GM18520 (cell line): ENCODE data around the gene MCHR2.

Experiments used
- ATAC-seq: cut with Tn5 transposase; IDR thresholded peaks from one replicate; pipeline ENCODE4 v1.9.1; 2021; ENCODE audit not compliant: unreplicated experiment

Gene MCHR2

DNA sequence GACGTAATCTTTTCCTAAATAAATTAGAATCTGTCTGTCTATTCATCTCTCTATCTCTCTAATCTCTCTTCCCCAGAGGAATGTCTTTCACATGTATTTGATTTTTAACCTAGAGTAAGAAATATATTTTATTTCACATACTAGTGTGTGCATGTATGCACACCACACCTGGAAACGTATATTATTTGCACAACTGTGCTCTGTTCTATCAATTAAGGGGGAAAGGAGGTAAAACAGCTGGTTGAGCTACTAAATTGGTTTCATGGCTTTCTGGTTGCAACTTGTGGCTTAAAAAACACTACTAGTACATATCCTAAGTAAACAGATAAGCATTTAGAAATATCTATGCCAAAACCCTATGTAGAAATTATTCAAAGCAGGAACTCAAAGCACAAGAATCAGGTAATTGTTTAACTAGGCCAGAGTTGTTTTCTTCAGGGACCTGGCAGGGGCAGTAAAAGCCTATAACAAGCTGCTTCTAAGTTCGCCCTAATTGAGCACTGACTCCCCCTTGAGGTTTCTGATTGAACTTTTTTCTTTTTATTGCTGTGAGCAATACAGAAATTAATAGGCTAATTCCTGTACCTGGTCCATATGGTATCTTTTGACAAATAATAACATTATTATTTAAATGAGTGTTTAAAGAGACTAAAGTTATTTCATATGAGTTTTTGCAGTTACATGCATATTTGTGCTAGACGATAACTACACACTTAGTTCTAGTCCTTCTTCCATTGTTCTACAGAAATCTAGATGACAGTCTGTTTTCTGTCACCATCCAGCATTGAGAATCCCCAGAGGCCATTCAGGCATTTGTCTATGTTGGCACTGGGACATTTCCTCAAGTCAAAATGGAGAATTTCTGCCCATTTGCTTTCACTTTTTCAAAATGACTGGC is 88.6 kb downstream of the MCHR2 start:
- peak; percentile 82 for ATAC-seq

DNA sequence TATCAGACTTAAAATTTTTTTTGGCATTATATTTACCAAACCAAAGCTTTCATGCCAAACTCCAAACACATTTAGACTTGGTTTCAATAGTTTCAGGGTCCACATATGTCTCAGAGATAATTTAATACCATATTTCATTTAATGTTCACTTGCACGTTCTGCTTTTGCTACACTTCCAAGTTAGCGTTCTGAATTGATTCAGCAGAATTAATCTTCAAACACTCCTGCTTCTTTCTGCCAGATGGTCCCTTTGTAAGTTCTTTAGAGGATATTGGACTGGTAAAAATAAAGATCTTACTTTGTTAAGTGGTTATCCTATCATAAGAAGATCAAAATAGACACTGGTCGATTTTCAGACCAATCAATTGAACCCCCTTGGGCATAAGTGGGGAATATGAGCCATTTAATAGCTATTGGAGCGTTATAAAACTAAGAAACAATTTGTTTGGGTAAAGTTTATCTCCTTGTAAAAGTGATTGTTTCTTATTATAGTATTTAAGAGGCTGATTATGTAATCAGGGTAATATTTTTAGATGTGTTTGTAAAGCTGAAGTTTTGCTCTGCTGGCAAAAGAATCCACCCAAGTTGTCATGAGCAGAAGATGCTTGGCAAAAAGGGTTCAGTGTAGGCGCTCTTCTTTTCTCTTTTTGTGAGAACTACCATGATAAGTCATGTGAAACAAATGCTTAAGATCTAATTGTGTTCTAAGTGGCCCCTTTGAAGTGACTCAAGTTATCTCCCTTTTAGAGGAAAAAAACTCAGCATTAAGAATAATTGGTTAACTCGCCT is 92.2 kb downstream of the MCHR2 start:
- ATAC-seq = no peak

DNA sequence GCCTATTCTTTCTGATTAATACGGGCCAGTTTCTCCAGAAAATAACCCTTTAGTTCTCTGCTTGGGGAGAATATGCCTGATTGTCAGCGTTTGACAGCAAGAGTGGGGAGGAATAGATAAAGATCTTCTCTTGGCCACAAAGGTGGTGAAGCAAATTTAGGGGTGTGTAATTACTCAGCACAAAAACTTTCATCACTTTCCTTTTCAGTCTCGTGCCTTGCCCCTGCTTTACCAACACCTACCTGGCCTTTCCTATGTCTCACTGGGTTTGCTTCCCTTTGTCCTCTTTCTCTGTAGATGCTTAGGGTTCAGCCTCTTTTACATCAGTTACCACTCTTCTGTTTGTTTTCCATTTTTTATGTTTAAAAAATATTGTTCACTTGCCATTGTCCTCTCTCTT is 99.2 kb downstream of the MCHR2 start:
- ATAC-seq = no peak

DNA sequence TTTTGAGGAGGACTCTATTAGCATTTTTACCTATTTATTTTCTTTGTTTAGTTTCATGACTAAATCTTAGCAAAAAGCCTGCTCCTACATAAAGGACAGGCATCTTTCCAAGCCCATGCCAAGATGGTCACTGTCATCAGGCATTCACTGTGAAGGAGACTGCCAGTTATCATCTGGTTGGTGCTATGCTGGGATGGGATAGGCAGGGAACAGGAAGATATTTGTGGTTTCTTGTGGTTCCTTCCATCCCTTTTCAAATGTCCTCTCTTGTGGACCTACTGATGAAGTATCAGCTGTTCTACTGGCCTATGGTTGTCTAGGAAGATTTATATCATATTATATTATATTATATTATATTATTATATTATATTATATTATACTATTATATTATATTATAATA is 107.0 kb downstream of the MCHR2 start:
- no peak for ATAC-seq

DNA sequence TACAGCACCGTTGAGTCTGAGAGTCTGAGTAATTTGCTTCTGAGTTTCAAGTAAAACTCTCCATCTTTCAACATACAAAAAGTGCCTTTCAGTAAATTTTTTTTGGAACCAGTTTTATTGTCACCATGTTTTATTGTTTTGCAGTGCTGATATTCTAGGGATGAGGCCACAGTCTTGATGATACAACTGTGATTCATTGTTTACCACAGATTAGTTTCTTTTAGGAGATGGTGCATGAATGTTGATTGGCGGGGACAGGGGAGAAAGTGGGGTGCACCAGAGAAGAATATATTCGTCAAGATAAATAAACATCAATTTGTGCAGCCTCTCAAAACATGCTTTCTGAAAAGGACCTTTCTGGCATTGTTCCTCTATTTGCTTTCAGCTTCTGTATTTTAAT is 109.0 kb downstream of the MCHR2 start:
- no peak for ATAC-seq

DNA sequence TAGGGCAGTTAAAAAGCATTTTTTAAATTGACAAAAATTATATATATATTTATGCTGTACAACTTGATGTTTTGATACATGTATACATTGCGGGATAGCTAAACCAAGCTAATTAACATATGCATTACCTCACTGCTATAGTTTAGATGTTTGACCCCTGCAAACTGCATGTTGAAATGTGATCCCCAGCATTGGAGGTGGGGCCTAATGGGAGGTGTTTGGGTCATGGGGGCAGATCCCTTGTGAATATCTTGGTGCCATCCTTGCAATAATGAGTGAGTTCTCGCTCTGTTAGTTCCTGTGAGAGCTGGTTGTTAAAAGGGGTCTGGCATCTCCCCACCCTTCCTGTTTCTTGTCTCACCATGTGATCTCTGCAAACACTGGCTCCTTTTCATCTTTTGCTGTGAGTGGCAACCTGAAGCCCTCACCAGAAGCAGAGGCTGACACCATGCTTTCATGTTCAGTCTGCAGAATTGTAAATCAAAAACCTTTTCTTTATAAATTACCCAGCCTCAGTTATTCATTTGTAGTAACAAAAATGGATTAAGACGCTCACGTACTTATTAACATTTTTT is 111.8 kb downstream of the MCHR2 start:
- no peak for ATAC-seq

DNA sequence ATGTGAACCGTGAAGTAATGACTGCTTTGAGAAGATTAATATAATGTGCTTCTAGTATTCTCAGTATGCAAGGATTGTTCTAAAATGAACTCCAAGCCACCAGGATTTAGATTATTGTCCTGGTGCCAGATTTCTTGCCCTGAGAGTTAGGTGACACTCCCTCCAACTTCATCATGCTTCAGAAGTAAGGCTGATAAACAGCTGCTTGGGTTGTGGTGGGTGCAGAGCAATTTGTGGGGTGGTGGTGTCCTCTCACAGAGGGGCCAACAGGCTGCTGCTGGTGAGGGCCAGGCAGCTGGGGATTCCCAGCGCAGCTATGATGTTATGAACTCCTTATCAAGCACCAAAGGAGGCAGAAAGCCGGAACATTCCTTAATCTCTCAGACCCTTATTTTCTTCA is 114.6 kb downstream of the MCHR2 start:
- ATAC-seq = no peak

DNA sequence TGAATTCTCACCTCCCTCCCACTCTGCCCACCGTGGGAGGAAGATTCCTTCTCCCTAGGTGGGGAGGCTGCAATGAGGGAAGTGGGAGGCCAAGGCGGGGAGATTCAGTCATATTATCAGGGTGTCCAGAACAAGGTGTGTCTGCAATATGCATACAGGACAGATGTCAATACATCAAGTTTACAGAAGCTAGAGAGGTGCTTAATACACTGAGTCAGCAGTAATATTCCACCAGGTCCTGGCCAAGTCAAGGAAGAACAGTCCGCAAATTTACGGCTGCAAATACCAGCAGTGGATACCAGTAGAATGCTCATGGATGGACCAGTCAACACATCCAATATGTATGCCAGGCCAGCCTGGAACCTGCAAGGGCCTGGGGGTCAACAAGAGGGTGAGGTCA is 119.0 kb downstream of the MCHR2 start:
- no peak for ATAC-seq

DNA sequence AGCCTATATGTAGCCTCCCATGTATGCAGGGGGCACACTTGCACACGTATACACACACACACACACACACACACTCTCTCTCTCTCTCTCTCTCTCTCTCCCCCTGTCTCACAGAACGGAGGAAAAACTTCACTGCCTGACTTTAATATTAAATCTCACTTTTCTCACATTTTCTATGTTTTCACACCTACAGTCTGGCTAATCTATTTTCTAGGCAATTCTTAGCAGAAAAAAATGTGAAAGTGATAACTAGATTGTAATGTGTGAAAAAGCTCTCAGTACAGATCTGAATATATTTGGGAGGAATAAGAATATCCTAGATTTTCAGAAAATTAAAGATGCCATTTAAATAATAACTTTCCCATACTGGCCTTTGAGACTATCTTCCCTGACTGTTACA is 120.9 kb downstream of the MCHR2 start:
- no peak for ATAC-seq

DNA sequence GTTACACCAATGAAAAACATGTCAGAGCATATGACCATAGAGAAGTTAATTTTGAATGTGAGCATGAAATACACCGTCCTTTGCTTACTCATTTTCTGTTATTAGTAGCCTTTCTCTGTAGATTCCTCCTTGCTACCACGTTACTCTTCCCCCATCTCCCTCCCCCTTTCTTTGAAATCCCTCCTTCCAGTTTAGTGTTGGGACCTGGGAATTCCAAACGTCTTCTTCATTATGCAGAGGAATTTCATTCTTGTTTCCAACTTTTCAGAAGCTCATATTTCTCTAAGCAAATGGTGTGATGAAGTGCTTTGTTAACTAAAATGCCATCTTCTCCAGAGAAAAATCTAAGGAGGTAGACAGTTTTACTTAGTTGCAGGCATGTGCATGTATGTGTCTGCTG is 122.4 kb downstream of the MCHR2 start:
- ATAC-seq = no peak
